A549 treated with CpdA at 1 μM for 4 hours (cell line): ENCODE results near the gene TXNL4B. TPM values are rescaled to one million over a fixed set of nuclear protein-coding genes. Genes with fewer than 3 reads are reported as not detected.

Experiments
- total RNA-seq: library from RNA; stranded (reverse); fragments of 200-300 nt; extraction: Qiagen RNA extraction; gene quantifications from 5 replicates; pipeline ENCODE4 v1.2.3, GENCODE V29; 2022; ENCODE audit warnings: low read depth

TXNL4B gene
- 21.6 to 25.5 TPM (median 22.1 TPM) in 5 replicates for total RNA-seq

GRCh38 chr16:72093448-72094265, at the start of gene TXNL4B, which contains the start of gene DHX38:
Gene TXNL4B (minus strand): TSS chr16:72093620. CDS start chr16:72090749, 2,871 bp downstream.
Gene DHX38 (plus strand): TSS chr16:72093847. CDS start chr16:72096158, 2,311 bp downstream.

DNA sequence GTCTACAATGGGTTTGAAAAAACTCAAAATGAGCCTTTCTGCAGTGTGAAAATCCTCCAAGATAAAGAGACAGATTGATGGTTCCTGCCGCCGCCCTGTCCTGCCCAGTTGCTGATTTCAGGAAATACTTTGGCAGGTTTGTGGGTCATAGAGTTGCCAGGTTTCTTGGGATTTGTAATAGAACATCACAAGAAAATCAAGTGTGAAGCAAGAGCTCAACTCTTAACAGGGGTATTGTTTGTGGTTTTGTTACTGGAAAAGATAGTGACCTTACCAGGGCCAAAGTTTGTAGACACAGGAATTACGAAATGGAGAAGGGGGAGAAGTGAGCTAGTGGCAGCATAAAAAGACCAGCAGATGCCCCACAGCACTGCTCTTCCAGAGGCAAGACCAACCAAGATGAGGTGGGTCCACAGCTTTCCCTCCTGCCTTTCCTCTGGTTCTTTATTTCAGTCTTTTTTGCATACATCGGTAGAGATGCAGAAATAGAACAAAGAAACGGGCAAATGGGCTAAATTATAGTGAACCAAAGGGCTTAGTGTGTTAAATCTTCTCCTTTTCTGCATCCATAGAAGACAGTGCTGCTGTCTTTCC, 39.1 kb downstream of the TXNL4B start, which contains the start of gene HP:
HP (plus strand) TSS at position 252 of the 594 bp plus-strand sequence; CDS start at position 400, 148 bp downstream.

Other genes starting within 250 kb of the TXNL4B start
- gene ATXN1L, start 247.6 kb downstream of the TXNL4B start, total RNA-seq, result 13.9 to 19.1 TPM (median 16.9 TPM) in 5 replicates
- gene ZNF821, start 209.4 kb downstream of the TXNL4B start, total RNA-seq, result 3.0 to 5.1 TPM (median 4.3 TPM) in 5 replicates
- gene IST1, start 198.1 kb downstream of the TXNL4B start, total RNA-seq, result 172 to 227 TPM (median 181 TPM) in 5 replicates
- not detected in 5 replicates for gene PKD1L3, start 93.2 kb downstream of the TXNL4B start, total RNA-seq
- gene DHODH, start 84.9 kb downstream of the TXNL4B start, total RNA-seq, result 12.1 to 17.0 TPM (median 14.5 TPM) in 5 replicates
- gene HP, start 39.1 kb downstream of the TXNL4B start, total RNA-seq, result not detected in 5 replicates
- gene HPR, start 30.4 kb downstream of the TXNL4B start, total RNA-seq, result not detected in 5 replicates
- 53.6 to 58.5 TPM (median 54.3 TPM) in 5 replicates for gene DHX38, start 227 bp upstream of the TXNL4B start, total RNA-seq
- gene PMFBP1, start 78.5 kb upstream of the TXNL4B start, total RNA-seq, result 0.06 to 0.29 TPM (median 0.19 TPM) in 3 of 5 replicates, not detected in the others